ENCODE measurements around the gene UNC93B1.

GRCh38 chr11:68014157-68014946 lies 10.5 kb upstream of the UNC93B1 start:
- TF ChIP-seq EP300 (IDR thresholded peaks at IDR 0.05), result peak in 2 of 4 donors; percentile 40 to 87
- TF ChIP-seq POLR2AphosphoS5 (IDR thresholded peaks at IDR 0.05), result peak in 1 of 2 donors; percentile 48
- TF ChIP-seq CTCF (IDR thresholded peaks at IDR 0.05), result no peak
- TF ChIP-seq POLR2A (IDR thresholded peaks at IDR 0.05), result peak in 1 of 4 donors; percentile 65

All from upper lobe of left lung (tissue), 4 donors.